GM06990 (cell line): Measurements from ENCODE around the gene BMP3.

Experiments used
- DNase-seq: peaks from one replicate; pipeline ENCODE4 v3.0.0-alpha.2; 2011; ENCODE audit not compliant: insufficient read length; ENCODE audit errors: extremely low read depth
- H3K27me3 ChIP-seq: replicated peaks from 2 replicates; pipeline ENCODE4 v1.6.0; 2011; ENCODE audit warnings: low read length; ENCODE audit not compliant: control insufficient read depth, insufficient read depth
- H3K36me3 ChIP-seq: 2 replicates; pipeline ENCODE4 v1.5.1; 2011; ENCODE audit warnings: low read length; ENCODE audit not compliant: control insufficient read depth, insufficient read depth
- H3K4me3 ChIP-seq: replicated peaks from 2 replicates; pipeline ENCODE4 v1.5.1; 2011; ENCODE audit warnings: low read depth, mild to moderate bottlenecking, control low read depth, low read length
- TF ChIP-seq, protein P1 (sequence below): IDR thresholded peaks from 2 replicates; pipeline ENCODE4 v1.5.1; 2011; ENCODE audit warnings: low read length, control low read depth, mild to moderate bottlenecking, inconsistent platforms; ENCODE audit not compliant: insufficient read depth, poor library complexity, severe bottlenecking

Gene BMP3

DNA sequence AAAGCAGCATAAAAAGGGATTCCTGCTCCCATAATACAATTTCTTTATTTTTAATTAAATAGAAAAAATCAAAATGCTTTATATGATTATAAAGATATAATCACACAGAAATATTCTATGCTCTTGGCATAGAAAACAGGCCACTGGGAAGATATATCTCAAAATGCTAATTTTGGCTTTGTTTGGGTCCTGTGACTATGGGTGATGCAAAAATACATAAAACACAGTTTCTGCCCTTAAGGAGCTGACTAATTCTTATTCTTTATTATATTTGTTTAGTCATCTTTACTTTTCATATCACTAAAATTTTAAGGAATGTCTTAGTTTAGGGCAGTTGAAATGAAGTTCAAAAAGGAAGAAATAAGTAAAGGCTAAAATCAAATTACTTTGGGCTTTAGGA, 7.0 kb upstream of the BMP3 start:
- TF ChIP-seq, protein P1, sequence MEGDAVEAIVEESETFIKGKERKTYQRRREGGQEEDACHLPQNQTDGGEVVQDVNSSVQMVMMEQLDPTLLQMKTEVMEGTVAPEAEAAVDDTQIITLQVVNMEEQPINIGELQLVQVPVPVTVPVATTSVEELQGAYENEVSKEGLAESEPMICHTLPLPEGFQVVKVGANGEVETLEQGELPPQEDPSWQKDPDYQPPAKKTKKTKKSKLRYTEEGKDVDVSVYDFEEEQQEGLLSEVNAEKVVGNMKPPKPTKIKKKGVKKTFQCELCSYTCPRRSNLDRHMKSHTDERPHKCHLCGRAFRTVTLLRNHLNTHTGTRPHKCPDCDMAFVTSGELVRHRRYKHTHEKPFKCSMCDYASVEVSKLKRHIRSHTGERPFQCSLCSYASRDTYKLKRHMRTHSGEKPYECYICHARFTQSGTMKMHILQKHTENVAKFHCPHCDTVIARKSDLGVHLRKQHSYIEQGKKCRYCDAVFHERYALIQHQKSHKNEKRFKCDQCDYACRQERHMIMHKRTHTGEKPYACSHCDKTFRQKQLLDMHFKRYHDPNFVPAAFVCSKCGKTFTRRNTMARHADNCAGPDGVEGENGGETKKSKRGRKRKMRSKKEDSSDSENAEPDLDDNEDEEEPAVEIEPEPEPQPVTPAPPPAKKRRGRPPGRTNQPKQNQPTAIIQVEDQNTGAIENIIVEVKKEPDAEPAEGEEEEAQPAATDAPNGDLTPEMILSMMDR, result no peak
- H3K4me3 ChIP-seq, result no peak overlapping the region
- no peaks in the 10 kb centered on the region for H3K36me3 ChIP-seq
- no peaks in the 10 kb centered on the region for H3K27me3 ChIP-seq
- DNase-seq, result no peak

DNA sequence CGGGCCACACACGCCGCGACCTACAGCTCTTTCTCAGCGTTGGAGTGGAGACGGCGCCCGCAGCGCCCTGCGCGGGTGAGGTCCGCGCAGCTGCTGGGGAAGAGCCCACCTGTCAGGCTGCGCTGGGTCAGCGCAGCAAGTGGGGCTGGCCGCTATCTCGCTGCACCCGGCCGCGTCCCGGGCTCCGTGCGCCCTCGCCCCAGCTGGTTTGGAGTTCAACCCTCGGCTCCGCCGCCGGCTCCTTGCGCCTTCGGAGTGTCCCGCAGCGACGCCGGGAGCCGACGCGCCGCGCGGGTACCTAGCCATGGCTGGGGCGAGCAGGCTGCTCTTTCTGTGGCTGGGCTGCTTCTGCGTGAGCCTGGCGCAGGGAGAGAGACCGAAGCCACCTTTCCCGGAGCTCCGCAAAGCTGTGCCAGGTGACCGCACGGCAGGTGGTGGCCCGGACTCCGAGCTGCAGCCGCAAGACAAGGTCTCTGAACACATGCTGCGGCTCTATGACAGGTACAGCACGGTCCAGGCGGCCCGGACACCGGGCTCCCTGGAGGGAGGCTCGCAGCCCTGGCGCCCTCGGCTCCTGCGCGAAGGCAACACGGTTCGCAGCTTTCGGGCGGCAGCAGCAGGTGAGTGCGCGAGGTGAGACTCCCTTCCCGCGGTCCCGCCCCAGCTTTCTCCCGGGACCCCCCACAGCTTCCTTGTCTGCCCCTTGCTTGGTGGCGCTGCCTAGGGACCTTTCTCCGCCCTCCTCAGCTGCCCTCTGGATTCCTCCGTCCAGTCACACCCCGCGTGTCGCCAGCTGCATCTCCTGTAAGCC, 678 bp downstream of the BMP3 start:
- Histone ChIP-seq H3K36me3 (no peaks in the 10 kb centered on the region), H3K27me3 (peaks cover 3% of the 10 kb centered on the region; the same call in 1 of the 2 replicates), H3K4me3 (peak overlapping the region; percentile 53)
- TF ChIP-seq, protein P1, result no peak
- peak; percentile 66 for DNase-seq

DNA sequence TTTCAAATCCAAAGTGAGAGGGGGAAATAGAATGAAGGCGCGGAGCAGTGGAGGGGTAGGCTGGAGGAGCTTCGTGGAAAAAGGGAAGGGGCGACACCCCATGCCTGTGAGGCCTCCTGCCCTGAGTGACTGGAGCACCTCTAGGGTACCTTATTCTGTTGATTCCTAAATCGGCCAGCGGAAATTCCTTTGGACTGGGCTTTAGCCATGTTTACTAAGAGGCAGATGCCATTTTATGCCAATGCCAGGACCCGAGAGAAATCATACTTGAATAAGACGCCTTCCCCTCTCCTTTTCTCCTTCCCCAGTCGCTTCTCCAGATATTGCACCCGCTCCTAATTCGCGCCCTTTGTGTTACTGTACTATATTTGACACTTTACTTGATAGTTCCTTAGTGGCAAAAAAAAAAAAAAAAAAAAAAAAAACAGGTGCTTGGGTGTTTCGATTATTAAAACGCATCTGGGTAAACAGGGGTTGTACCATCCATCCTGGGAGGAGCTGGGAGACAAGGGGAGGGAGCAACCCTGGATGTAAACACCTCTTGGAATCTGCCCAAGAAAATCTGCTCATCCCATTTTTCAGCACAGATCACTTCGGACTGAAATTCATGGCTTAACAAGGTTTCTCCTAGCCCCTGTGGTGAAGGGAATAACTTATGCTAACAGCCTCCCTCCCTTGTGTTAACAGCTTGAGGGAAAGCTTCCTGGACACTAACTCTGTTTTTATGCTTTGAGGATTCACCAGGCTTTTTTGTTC, 1.5 kb downstream of the BMP3 start:
- no peak for DNase-seq
- H3K27me3 ChIP-seq, result peaks cover 3% of the 10 kb centered on the region; the same call in 1 of the 2 replicates
- no peak overlapping the region for H3K4me3 ChIP-seq
- TF ChIP-seq, protein P1, result no peak
- no peaks in the 10 kb centered on the region for H3K36me3 ChIP-seq

DNA sequence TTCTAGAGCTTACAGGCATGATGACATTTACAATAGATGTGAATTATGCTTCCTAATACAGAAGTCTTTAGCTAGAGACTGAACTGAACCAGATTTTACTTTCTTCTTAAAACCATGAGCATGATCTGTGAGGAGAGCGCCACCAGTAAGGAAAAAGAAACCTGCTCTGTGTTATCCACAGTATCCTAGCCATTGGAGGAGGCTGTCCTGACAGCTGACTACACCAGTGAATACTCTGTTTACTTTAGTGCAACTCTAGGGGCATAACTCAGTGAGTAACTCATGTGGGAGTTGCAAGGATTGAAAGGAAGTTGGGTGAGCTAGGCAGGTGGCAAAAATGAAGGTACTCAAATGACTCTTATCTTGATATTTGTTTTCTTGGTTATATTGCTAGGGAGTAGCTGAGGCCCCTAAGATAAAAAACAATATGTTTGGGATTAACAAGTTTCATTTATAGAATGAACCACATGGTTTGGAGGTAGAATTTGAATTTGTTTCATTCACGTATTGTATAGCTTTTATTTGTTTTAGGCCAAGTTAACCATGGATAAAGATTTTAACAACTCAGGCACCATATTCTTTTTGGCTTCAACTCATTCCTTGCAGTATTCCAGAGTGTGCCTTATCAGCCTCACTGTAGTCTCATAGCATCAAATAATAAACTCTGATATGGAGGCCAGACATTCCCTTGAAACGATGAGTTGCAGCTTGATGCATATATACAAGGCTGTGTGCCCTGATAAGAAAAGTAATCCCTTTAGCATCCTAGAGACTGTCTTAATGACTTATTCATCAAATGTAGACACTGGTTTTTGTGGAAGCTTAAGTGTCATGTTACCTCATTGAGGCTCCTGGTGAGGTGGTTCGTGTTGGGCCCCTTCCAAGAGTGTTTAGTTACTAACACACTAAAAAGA, 2.5 kb downstream of the BMP3 start:
- H3K36me3 ChIP-seq, result no peaks in the 10 kb centered on the region
- TF ChIP-seq, protein P1, result no peak
- no peak overlapping the region for H3K4me3 ChIP-seq
- no peak for DNase-seq
- H3K27me3 ChIP-seq, result peaks cover 3% of the 10 kb centered on the region; the same call in 1 of the 2 replicates

DNA sequence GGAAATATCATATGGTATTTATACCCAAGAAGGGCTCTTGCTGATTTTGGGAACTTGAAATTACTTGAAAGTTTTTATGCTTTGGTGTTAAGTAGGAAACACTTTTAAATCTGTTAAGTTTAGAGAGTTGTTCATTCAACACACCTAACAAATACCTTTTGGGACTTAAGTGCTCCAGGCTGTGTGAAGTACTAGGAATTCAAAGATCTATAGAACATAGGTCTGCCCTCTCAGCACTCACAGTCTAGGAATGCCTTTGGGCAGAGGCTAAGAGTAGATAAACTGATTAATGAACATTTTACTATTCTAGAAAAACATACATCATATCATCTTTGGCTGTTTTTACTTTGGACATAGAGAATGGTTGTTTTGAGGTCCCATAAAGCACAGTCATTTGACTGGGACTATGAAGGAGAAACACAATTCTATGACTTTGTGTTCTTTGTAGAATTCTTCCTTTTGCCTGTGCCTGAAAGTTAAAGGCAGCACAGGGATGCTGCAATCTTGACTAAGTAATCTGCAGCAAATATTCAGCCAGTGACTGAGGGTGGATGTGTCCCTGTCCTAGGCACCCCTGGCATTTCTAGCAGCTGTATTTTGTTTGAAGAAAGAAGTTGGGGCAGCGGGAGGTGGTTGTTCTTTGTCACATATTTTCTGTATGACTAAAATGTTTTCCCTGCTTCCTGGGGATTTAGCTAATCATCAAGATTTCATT, 8.3 kb downstream of the BMP3 start:
- no peak for DNase-seq
- Histone ChIP-seq H3K4me3 (no peak overlapping the region), H3K36me3 (no peaks in the 10 kb centered on the region), H3K27me3 (no peaks in the 10 kb centered on the region)
- TF ChIP-seq, protein P1, result no peak
